HepG2 (cell line): ENCODE data around the gene SLC50A1. TPM values are rescaled to one million over a fixed set of nuclear protein-coding genes. Genes with fewer than 3 reads are reported as not detected.

ENCODE experiments used
- ATAC-seq: fragments of 200-7000 bp; cut with Tn5 transposase; 3 replicates; pipeline ENCODE4 v1.9.1; 2020; ENCODE audit warnings: mild to moderate bottlenecking, moderate library complexity
- BruUV-seq: library from RNA; stranded (reverse); fragments of 400-500 nt; replicated peaks from 2 replicates; lab custom pipeline; 2021; lab: Mats Ljungman, UMichigan
- CTCF ChIA-PET: fragments of 300-600 bp; formaldehyde crosslinking; extraction: SDS; loops from one replicate; lab custom pipeline; 2021; ENCODE audit warnings: low total read pairs, inconsistent platforms, low intra/inter-chr PET ratio; lab: Yijun Ruan, JAX
- POLR2A ChIA-PET: fragments of 350-600 bp; sonication (Branson Sonifier 250); formaldehyde crosslinking; loops from one replicate; lab custom pipeline; 2020; ENCODE audit warnings: antibody characterized with exemption, inconsistent platforms; lab: Yijun Ruan, JAX
- DNase-seq: peaks from one replicate; pipeline ENCODE4 v3.0.0-alpha.2; 2015; ENCODE audit warnings: low spot score
- FAIRE-seq: peaks from 3 replicates; lab custom pipeline; 2011; peaks lifted over from hg19 to GRCh38; lab: Jason Lieb, UNC
- H2AFZ ChIP-seq: one replicate; pipeline ENCODE4 v1.6.1; 2011; ENCODE audit warnings: low read length, inconsistent platforms
- H3K27ac ChIP-seq: fragments of 300-600 bp; 3 replicates; pipeline ENCODE4 v1.8.0; 2011; ENCODE audit warnings: mixed run types, mild to moderate bottlenecking, mixed read lengths, low read length, inconsistent platforms; ENCODE audit not compliant: insufficient read depth; ENCODE audit errors: extremely low read length
- H3K27me3 ChIP-seq, 2 experiments: fragments of 200-600 bp in 1 of 2; 2 replicates in 1 of 2; 3 replicates in 1 of 2; pipeline versions ENCODE4 v1.6.0 to v1.8.0; 2011; ENCODE audit warnings: low read length in 2 of 2, mild to moderate bottlenecking in 2 of 2, moderate library complexity in 2 of 2, inconsistent platforms in 1 of 2; ENCODE audit not compliant: insufficient read depth in 2 of 2, control insufficient read depth in 1 of 2
- H3K36me3 ChIP-seq, 2 experiments: fragments of 200-600 bp in 1 of 2; replicated peaks in 1 of 2; 2 replicates in 1 of 2; 3 replicates in 1 of 2; pipeline versions ENCODE4 v1.5.1 to v1.8.0; 2011; ENCODE audit warnings: low read length in 2 of 2, inconsistent platforms in 1 of 2; ENCODE audit not compliant: insufficient read depth in 2 of 2, control insufficient read depth in 1 of 2
- H3K4me1 ChIP-seq: 2 replicates; pipeline ENCODE4 v1.5.1; 2012; ENCODE audit warnings: low read length, inconsistent platforms; ENCODE audit not compliant: insufficient read depth
- H3K4me2 ChIP-seq: 2 replicates; pipeline ENCODE4 v1.6.0; 2011; ENCODE audit warnings: low read depth, low read length, inconsistent platforms
- H3K4me3 ChIP-seq, 3 experiments: fragments of 200-600 bp in 1 of 3; sonication (generic), shearing (Covaris generic) in 1 of 3; replicated peaks in 1 of 3; 2 replicates each; pipeline ENCODE4 v1.5.1; 2011 to 2016; ENCODE audit warnings: low read length in 3 of 3, inconsistent platforms in 2 of 3, low read depth in 2 of 3, mild to moderate bottlenecking in 2 of 3, control low read depth in 1 of 3, mixed read lengths in 1 of 3; ENCODE audit not compliant: insufficient read depth in 1 of 3
- H3K79me2 ChIP-seq: one replicate; pipeline ENCODE4 v1.6.1; 2011; ENCODE audit warnings: low read length, inconsistent platforms; ENCODE audit not compliant: insufficient read depth
- H3K9ac ChIP-seq: 2 replicates; pipeline ENCODE4 v1.6.0; 2011; ENCODE audit warnings: mild to moderate bottlenecking, low read depth, low read length, inconsistent platforms; ENCODE audit not compliant: insufficient read depth
- H3K9me3 ChIP-seq: 2 replicates; pipeline ENCODE4 v1.5.1; 2012; ENCODE audit warnings: mild to moderate bottlenecking, low read length
- H4K20me1 ChIP-seq: 2 replicates; pipeline ENCODE4 v1.6.0; 2011; ENCODE audit warnings: inconsistent platforms, mild to moderate bottlenecking, low read length, moderate library complexity; ENCODE audit not compliant: insufficient read depth
- ATF6 ChIP-seq: sonication (generic); formaldehyde crosslinking; conservative IDR thresholded peaks from 2 replicates; pipeline ENCODE4 v1.4.0; 2020; ENCODE audit warnings: missing genetic modification reagents
- CBFB ChIP-seq: sonication (generic); formaldehyde crosslinking; IDR thresholded peaks from 2 replicates; pipeline ENCODE4 v1.4.0; 2020; ENCODE audit warnings: missing genetic modification reagents
- CEBPG ChIP-seq: IDR thresholded peaks from 2 replicates; pipeline ENCODE4 v1.6.1; 2016
- FOXO1 ChIP-seq: sonication (generic); formaldehyde crosslinking; IDR thresholded peaks from 2 replicates; pipeline ENCODE4 v1.4.0; 2020; ENCODE audit warnings: missing genetic modification reagents
- GTF3A ChIP-seq: sonication (generic); formaldehyde crosslinking; conservative IDR thresholded peaks from 2 replicates; pipeline ENCODE4 v1.4.0; 2020; ENCODE audit warnings: mild to moderate bottlenecking, missing genetic modification reagents
- HOXA9 ChIP-seq: sonication (generic); formaldehyde crosslinking; IDR thresholded peaks from 2 replicates; pipeline ENCODE4 v1.8.1; 2022; ENCODE audit warnings: missing genetic modification reagents, mild to moderate bottlenecking, moderate library complexity, borderline replicate concordance
- IKZF1 ChIP-seq: fragments of 450-650 bp; IDR thresholded peaks from 2 replicates; pipeline ENCODE4 v1.7.1; 2016
- KLF15 ChIP-seq: sonication (generic); formaldehyde crosslinking; IDR thresholded peaks from 2 replicates; pipeline ENCODE4 v1.8.1; 2023; ENCODE audit warnings: borderline replicate concordance, mild to moderate bottlenecking, inconsistent platforms, missing genetic modification reagents, mixed read lengths
- NFRKB ChIP-seq: fragments of 450-650 bp; IDR thresholded peaks from 2 replicates; pipeline ENCODE4 v1.6.1; 2017
- REL ChIP-seq: sonication (generic); formaldehyde crosslinking; conservative IDR thresholded peaks from 2 replicates; pipeline ENCODE4 v1.8.0; 2022; ENCODE audit warnings: mild to moderate bottlenecking, missing genetic modification reagents, moderate library complexity
- SNAPC4 ChIP-seq: sonication (generic); formaldehyde crosslinking; IDR thresholded peaks from 2 replicates; pipeline ENCODE4 v1.4.0; 2020; ENCODE audit warnings: mild to moderate bottlenecking, missing genetic modification reagents
- SP140L ChIP-seq: sonication (generic); formaldehyde crosslinking; IDR thresholded peaks from 2 replicates; pipeline ENCODE4 v1.4.0; 2020; ENCODE audit warnings: missing genetic modification reagents, borderline replicate concordance
- TMF1 ChIP-seq: sonication (generic); formaldehyde crosslinking; IDR thresholded peaks from 2 replicates; pipeline ENCODE4 v1.8.1; 2022; ENCODE audit warnings: low read depth, missing genetic modification reagents
- ZNF260 ChIP-seq: sonication (generic); formaldehyde crosslinking; IDR thresholded peaks from 2 replicates; pipeline ENCODE4 v1.4.0; 2020; ENCODE audit warnings: missing genetic modification reagents, low read depth, mild to moderate bottlenecking, borderline replicate concordance
- ZNF317 ChIP-seq: sonication (generic); formaldehyde crosslinking; IDR thresholded peaks from 2 replicates; pipeline ENCODE4 v1.5.0; 2020; ENCODE audit warnings: mild to moderate bottlenecking, missing genetic modification reagents
- ZSCAN21 ChIP-seq: sonication (generic); formaldehyde crosslinking; IDR thresholded peaks from 2 replicates; pipeline ENCODE4 v1.8.0; 2022; ENCODE audit warnings: mild to moderate bottlenecking, missing genetic modification reagents, moderate library complexity, borderline replicate concordance
- WGBS: methylation state at CpG from one replicate; pipeline ENCODE4 v1.1.6; 2017; ENCODE audit warnings: low lambda C conversion rate; 5-methylcytosine and 5-hydroxymethylcytosine counted together
- in situ Hi-C: cut with HindIII; loops from 2 replicates; pipeline ENCODE4 v1.10.0; 2017; ENCODE audit warnings: low pct_unique_long_range_greater_than_20kb; ENCODE audit not compliant: extremely low pct_ligation_motif_present
- intact Hi-C: fragments of 100-400 bp; cut with micrococcal nuclease; formaldehyde crosslinking; loops from one replicate; pipeline ENCODE4 v1.10.0; 2022; ENCODE audit not compliant: unreplicated experiment
- polyA plus RNA-seq, 8 experiments: library from polyadenylated mRNA; depleted of rRNA in 3 of 8; stranded (reverse) in 7 of 8; unstranded in 1 of 8; fragments of >200 nt; fragmentation: Illumina TruSeq in 4 of 8; extraction: Trizol in 4 of 8; gene quantifications; 2 replicates each; pipeline versions ENCODE4 v1.2.1 to v1.2.3, GENCODE V29; 2011 to 2016; ENCODE audit warnings: low read depth in 4 of 8, missing spikeins in 1 of 8, mixed read lengths in 1 of 8; ENCODE audit not compliant: insufficient read depth in 1 of 8
- total RNA-seq, 5 experiments: library from RNA; depleted of rRNA; stranded (reverse); fragments of >200 nt; fragmentation: Illumina TruSeq; extraction: Trizol; gene quantifications; 2 replicates each; pipeline ENCODE4 v1.2.3, GENCODE V29; 2016; ENCODE audit warnings: low read depth in 1 of 5
- TF ChIP-seq, protein P1 (sequence below), 2 experiments: fragments of 450-650 bp in 1 of 2; sonication (generic) in 1 of 2; formaldehyde crosslinking; IDR thresholded peaks; 2 replicates each; pipeline versions ENCODE4 v1.5.0 to v1.8.0; 2020 to 2022; ENCODE audit warnings: mild to moderate bottlenecking in 1 of 2, missing genetic modification reagents in 1 of 2

Gene SLC50A1
- total and polyA plus RNA-seq, 2 of the 13 experiments (the other 11 are each of a cell fraction or from before 2014, with no cell fraction given) = 22.5 to 46.8 TPM

GRCh38 chr1:155181371-155182051 lies 45.9 kb downstream of the SLC50A1 start:
- POLR2A ChIA-PET = no interaction called here
- TF ChIP-seq SP140L (no peak), FOXO1 (CRISPR knock-in tag) (no peak), ZNF260 (CRISPR knock-in tag) (no peak), IKZF1 (no peak), TMF1 (CRISPR knock-in tag) (no peak), NFRKB (no peak), KLF15 (CRISPR knock-in tag) (no peak), CEBPG (no peak), ZSCAN21 (CRISPR knock-in tag) (no peak), REL (CRISPR knock-in tag) (no peak), HOXA9 (CRISPR knock-in tag) (no peak), ATF6 (CRISPR knock-in tag) (no peak), ZNF317 (no peak), CBFB (CRISPR knock-in tag) (no peak), SNAPC4 (CRISPR knock-in tag) (no peak), GTF3A (CRISPR knock-in tag) (no peak)
- TF ChIP-seq, protein P1, sequence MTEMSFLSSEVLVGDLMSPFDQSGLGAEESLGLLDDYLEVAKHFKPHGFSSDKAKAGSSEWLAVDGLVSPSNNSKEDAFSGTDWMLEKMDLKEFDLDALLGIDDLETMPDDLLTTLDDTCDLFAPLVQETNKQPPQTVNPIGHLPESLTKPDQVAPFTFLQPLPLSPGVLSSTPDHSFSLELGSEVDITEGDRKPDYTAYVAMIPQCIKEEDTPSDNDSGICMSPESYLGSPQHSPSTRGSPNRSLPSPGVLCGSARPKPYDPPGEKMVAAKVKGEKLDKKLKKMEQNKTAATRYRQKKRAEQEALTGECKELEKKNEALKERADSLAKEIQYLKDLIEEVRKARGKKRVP (CRISPR knock-in tag; IDR thresholded peaks at IDR 0.05) = no peak
- no TSS peak for BruUV-seq
- Histone ChIP-seq H3K4me3 (no peak overlapping the region), H3K27ac (no peak overlapping the region), H3K9ac (no peak overlapping the region), H4K20me1 (no peaks in the 10 kb centered on the region), H3K36me3 (no peaks in the 10 kb centered on the region), H2AFZ (no peak overlapping the region), H3K9me3 (no peaks in the 10 kb centered on the region), H3K4me1 (peaks cover 44% of the 10 kb centered on the region), H3K79me2 (no peaks in the 10 kb centered on the region), H3K27me3 (peaks cover 4 to 44% of the 10 kb centered on the region in 2 experiments; a peak in 4 of 5 replicates), H3K4me2 (no peak overlapping the region)
- WGBS = 34% methylated on average over 18 of the region's 18 CpGs
- CTCF ChIA-PET = no interaction called here
- ATAC-seq (no peak), FAIRE-seq (no peak), DNase-seq (no peak)
- in situ Hi-C loops = no loop called here
- intact Hi-C loops = no loop called here
